GM19043 (cell line): ENCODE results near the gene TEX38.
A peak's percentile ranks its signal among the peaks of the same experiment; 100 is the strongest.
"Not testable (repeated sequence)": the region's sequence is repeated elsewhere in the genome, so short reads cannot be mapped to it uniquely, and the experiment has no call there.

Experiments used
- ATAC-seq: cut with Tn5 transposase; IDR thresholded peaks from one replicate; pipeline ENCODE4 v1.9.1; 2021; ENCODE audit warnings: low read depth; ENCODE audit not compliant: unreplicated experiment

Gene TEX38

GRCh38 chr1:46654698-46655097, 17.0 kb upstream of the TEX38 start:
- ATAC-seq = not testable (repeated sequence)

GRCh38 chr1:46655848-46656247, 15.8 kb upstream of the TEX38 start:
- no peak for ATAC-seq

- no peak for ATAC-seq
Measured at GRCh38 chr1:46656643-46657042, 15.0 kb upstream of the TEX38 start.

- no peak for ATAC-seq
Measured at GRCh38 chr1:46657775-46658174, 13.9 kb upstream of the TEX38 start.

- no peak for ATAC-seq
Measured at GRCh38 chr1:46659307-46659870, 12.3 kb upstream of the TEX38 start.

- ATAC-seq = peak; percentile 85
Measured at GRCh38 chr1:46660116-46660515, 11.5 kb upstream of the TEX38 start.

- ATAC-seq = not testable (repeated sequence)
Measured at GRCh38 chr1:46662919-46663318, 8.7 kb upstream of the TEX38 start.

- no peak for ATAC-seq
Measured at GRCh38 chr1:46665983-46666382, 5.7 kb upstream of the TEX38 start.

GRCh38 chr1:46667782-46668760, 3.6 kb upstream of the TEX38 start, which contains the start of gene ATPAF1:
Gene ATPAF1 (minus strand): TSS chr1:46668364. CDS start chr1:46668322, 42 bp downstream.
- ATAC-seq = peak; percentile 77

- no peak for ATAC-seq
Measured at GRCh38 chr1:46670134-46670533, 1.5 kb upstream of the TEX38 start.

- no peak for ATAC-seq
Measured at GRCh38 chr1:46672696-46673095, 1.0 kb downstream of the TEX38 start.

GRCh38 chr1:46673749-46674182, 2.1 kb downstream of the TEX38 start:
- ATAC-seq = no peak

- ATAC-seq = peak; percentile 71
Measured at GRCh38 chr1:46675549-46676314, 4.1 kb downstream of the TEX38 start.

GRCh38 chr1:46676531-46676930, 4.9 kb downstream of the TEX38 start:
- ATAC-seq = no peak

- no peak for ATAC-seq
Measured at GRCh38 chr1:46677339-46677738, 5.7 kb downstream of the TEX38 start.

- ATAC-seq = no peak
Measured at GRCh38 chr1:46679789-46680573, 8.3 kb downstream of the TEX38 start.

GRCh38 chr1:46681333-46682034, 9.8 kb downstream of the TEX38 start:
- no peak for ATAC-seq

- ATAC-seq = no peak
Measured at GRCh38 chr1:46682064-46682463, 10.4 kb downstream of the TEX38 start.

- ATAC-seq = no peak
Measured at GRCh38 chr1:46684670-46685069, 13.0 kb downstream of the TEX38 start.

GRCh38 chr1:46686255-46686654, 14.6 kb downstream of the TEX38 start:
- no peak for ATAC-seq
